HS-5 (cell line): ENCODE measurements around the gene EIF4E1B.

Experiments
- DNase-seq: peaks from one replicate; pipeline ENCODE4 v3.0.0-alpha.2; 2012; ENCODE audit warnings: low read depth

The EIF4E1B gene

DNA sequence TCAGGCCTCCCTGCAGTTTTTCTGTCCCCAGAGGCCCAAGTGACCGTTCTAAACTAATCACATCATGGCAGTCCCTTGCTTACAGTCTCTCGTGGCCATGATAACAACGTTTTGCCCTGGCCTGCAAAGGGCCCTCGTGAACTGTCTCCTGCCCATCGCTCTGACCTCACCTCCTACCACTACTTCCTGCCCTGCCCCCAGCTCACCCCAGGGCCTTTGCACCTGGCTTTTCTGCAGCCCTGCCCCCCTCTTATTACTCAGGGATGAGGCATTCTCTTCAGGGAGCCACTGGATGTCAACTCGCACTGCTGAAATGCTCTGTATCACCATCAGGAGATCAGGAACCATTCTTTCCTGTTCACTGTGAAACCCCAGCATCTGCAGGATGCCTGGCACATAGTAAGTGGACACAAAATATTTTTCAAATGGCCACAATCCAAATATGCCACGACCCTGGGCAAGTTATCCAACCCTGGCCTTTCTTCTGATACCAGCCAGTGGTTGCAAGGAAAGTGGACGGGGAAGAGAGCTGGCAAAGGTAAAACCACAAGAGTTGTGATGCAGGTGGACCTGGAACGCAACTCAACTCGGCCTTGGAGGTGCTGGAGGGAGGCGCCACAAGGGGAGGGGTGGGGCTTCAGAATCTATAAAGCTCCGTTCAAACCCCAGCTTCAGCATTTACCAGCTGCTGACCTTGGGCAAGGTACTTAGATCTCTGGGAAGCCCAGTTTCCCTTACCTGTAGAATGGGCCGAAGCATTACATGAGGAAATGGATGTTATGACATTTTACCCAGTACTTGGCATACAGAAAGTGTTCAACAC is 1.9 kb upstream of the EIF4E1B start:
- no peak for DNase-seq

GRCh38 chr5:176629317-176629852 is 1.1 kb upstream of the EIF4E1B start:
- no peak for DNase-seq

- DNase-seq: no peak
Observed at GRCh38 chr5:176630681-176631222, 277 bp downstream of the EIF4E1B start.

- no peak for DNase-seq
Observed at GRCh38 chr5:176631383-176632200, 1.1 kb downstream of the EIF4E1B start.

DNA sequence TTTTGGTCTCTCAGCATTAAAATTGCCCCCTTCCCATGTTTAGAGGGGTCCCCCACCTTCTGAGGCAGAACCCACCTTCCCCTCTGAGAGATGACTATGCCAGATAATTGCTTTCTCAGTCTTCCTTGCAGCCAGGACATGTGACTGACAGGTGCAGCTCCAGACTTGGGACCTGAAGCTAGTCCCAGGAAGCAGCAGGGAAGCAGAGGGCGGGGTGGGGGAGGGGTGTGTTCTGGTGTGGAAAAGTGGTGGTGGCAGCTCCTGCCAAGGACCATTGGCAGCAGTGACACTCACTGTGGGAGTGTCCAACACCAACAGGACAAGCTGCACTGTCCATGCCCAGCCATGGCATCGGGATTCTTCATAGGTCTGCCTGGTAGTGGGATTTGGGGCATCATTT is 2.3 kb downstream of the EIF4E1B start:
- DNase-seq: no peak

GRCh38 chr5:176633598-176633997 is 3.1 kb downstream of the EIF4E1B start:
- DNase-seq: no peak

DNA sequence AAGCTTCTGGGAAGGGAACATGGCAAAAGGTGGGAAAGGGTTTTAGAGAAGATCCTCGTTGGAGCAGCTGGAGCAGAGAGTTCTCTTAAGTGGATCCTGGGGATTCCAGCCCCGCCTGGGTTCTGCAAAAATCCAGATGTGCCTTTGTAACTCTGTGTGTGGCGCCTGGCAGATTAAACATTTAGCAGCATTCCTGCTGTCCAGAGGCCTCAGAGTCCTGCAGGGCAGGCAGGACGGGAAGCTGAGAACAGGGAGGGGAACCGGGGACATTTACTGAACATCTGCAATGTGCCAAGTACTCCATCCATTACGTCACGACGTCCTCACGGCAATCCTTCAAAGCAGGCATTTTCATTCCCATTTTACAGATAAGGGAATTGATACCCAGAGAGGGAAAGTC is 6.0 kb downstream of the EIF4E1B start:
- no peak for DNase-seq

DNA sequence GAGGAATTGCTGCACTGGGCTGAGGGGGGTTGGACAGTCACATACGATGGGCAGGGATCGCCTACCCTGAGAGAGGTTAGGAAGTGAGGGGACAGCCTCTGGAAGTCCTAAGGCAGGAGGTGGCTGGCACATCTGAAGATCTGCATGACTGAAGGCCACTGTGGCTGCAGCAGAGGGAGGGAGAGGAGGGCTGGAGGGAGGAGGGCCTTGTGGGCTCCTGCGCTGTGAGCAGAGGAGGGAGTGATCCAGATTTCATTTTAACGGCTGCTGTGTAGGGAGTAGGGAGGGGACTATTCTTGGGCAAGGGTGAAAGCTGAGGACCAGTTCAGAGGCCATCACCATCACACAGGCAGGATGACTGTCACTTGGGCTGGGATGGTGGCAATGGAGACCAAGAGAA is 7.1 kb downstream of the EIF4E1B start:
- DNase-seq: no peak

GRCh38 chr5:176638437-176638836 is 8.0 kb downstream of the EIF4E1B start:
- DNase-seq: no peak

DNA sequence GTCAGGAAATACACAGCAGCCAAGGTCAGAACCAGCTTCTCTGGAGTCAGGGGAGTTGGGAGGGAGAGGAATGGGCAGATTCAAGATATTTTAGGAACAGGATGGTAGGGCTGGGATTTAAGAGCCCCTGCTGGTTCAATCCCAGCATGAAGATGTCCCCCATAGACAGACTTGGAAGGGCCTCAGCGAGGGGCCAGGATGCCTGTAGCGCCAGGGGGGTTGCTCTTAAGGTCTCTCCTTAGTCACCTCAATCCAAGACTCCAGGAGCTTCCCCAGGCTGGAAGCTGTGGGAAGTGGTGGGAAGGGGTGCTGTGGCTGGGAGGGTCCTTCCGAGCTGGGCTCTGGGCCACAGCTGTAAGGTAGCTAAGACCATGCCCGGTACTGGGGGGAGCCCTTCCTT is 8.7 kb downstream of the EIF4E1B start:
- no peak for DNase-seq

DNA sequence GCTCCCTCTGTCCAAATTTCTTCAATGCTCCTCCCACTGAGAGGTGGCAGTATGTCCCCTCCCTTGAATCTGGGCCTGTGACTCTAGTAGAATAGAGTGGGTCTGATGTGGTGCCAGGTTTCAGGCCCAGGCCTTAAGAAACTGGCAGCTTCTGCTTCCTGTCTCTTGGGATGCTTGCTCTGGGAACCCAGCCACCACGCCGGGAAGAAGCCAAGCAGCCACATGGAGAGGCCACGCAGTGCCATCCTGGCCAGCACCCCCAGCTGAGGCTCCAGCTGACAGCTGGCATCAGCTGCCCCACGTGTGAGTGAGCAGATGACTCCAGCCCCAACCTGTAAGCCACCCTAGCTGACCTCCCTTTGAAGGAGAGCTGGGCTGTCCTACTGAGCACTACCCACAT is 9.5 kb downstream of the EIF4E1B start:
- no peak for DNase-seq

DNA sequence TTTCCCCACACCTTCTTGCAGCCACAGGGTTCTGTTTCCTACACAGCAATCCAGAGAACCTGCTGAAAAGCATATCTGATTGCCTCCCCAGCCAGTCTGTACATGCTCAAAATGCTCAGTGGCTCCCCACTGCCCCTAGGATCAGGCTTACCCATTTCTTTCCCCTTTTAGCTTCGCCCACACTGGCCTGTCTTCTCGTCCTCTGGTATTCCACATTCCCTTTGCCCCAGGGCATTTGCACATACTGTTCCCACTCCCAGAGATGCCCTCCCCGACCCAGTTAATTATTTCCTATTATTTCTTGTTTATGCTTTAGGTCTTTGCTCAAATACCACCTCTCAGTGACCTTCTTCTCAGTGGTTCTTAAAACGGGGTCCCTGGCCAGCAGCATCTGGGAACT is 10.1 kb downstream of the EIF4E1B start:
- no peak for DNase-seq

DNA sequence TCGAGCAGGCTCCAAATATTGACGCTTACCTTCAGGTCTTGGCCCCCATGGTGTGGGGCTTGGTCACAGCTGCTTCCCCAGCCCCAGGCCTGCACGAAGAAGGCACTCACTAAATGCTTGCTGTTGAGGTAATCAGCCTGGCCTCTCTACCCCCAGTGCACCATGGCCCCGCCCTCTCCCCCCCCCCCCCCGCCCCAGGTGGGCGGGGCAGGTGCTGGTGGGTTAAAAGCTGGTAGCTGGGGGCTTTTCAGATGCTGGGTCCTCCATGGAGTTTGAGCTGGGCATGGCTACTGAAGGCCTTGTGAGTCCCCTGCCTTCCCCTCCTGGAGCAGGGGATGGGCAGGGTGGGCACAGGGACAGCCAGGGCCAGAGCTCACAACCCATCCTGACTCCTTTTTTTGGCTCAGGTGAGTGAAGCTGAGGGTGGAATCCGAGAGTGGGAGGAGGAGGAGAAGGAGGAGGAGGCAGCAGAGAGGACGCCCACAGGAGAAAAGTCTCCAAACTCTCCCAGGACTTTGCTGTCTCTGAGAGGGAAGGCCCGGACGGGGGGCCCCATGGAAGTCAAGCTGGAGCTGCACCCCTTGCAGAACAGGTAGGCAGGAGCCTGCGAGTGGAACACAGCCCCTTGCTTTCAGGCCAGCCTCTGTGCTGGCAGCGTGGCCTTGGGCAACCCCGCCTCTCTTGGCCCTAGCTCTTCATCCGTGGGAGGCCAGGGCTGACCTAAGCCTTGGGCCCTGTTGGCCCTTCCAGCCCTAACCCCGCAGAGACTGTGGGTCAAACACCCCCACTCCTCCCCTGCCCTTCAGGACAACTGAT is 12.4 kb downstream of the EIF4E1B start:
- DNase-seq: no peak

GRCh38 chr5:176643491-176644219 is 13.2 kb downstream of the EIF4E1B start:
- DNase-seq: no peak

DNA sequence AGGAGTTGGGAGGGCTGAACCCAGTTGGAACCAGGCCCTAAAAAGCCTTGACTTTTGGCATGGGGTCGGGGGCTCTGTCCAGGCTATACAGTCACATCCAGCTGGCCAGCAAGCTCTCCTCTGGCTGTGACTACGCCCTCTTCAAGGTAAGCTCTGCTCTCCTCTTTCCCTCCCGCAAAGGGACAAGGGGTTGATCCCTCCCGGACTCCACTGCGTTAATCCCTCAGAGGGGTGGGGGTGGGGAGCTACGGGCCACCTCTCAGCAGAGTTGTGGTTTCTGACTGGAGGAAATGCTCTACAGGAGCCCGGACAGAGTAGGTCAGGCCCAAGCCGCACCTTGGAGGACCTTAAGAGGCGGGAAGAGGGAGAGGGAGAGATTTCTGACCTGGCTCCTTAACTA is 13.8 kb downstream of the EIF4E1B start:
- DNase-seq: no peak

- no peak for DNase-seq
Observed at GRCh38 chr5:176644878-176645670, 14.6 kb downstream of the EIF4E1B start.

GRCh38 chr5:176646049-176646706 is 15.7 kb downstream of the EIF4E1B start:
- DNase-seq: no peak

DNA sequence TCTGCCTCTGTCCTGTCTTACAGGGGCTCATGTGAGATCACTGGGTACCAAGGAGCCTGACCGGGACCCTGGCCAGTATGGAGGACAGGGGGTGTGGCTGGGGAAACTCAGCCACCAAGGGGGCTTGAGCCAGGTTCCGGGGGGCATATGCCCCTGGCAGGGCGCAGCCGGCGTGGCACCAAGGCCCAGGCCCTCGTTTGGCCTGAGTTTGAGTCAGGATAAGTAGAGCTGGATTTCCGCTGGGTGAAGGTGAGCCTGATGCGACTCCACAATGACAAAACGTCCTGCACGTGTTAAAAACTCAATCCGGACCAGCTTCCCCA is 16.2 kb downstream of the EIF4E1B start:
- DNase-seq: no peak

- DNase-seq: peak; percentile 96
Observed at GRCh38 chr5:176647030-176647842, 16.8 kb downstream of the EIF4E1B start, which contains the start of gene TSPAN17. TSPAN17 (plus strand) TSS chr5:176647484; CDS start chr5:176647616, 132 bp downstream.
